Esophagus muscularis mucosa (tissue), 4 donors: Measurements from ENCODE around the gene ANTXR1. TPM values are rescaled to one million over a fixed set of nuclear protein-coding genes. Genes with fewer than 3 reads are reported as not detected.

Experiments
- DNase-seq: peaks from one replicate; pipeline ENCODE4 v3.0.0-alpha.2; 2017; ENCODE audit errors: extremely low spot score
- H3K27ac ChIP-seq, 4 donors: fragments of 200-600 bp; sonication (generic); replicated peaks in 1 of 4; 1 replicate in 3 of 4; 2 replicates in 1 of 4; pipeline ENCODE4 v1.5.1; 2016 to 2019; ENCODE audit warnings: mild to moderate bottlenecking in 1 of 4
- H3K27me3 ChIP-seq, 4 donors: fragments of 200-600 bp; sonication (generic); one replicate each; pipeline versions ENCODE4 v1.5.1 to v1.6.0; 2016 to 2019
- H3K36me3 ChIP-seq, 4 donors: fragments of 200-600 bp; sonication (generic); one replicate each; pipeline ENCODE4 v1.5.1; 2016 to 2019
- H3K4me1 ChIP-seq, 4 donors: fragments of 200-600 bp; sonication (generic); one replicate each; pipeline ENCODE4 v1.5.1; 2016 to 2019
- H3K4me3 ChIP-seq, 4 donors: fragments of 200-600 bp; sonication (generic); 1 replicate in 2 of 4; 2 replicates in 2 of 4; pipeline ENCODE4 v1.5.1; 2016 to 2019; ENCODE audit warnings: mild to moderate bottlenecking in 4 of 4, moderate library complexity in 1 of 4
- H3K9me3 ChIP-seq, 4 donors: fragments of 200-600 bp; sonication (generic); 1 replicate in 3 of 4; 2 replicates in 1 of 4; pipeline ENCODE4 v1.5.1; 2016 to 2019
- EP300 ChIP-seq: sonication (generic); formaldehyde crosslinking; IDR thresholded peaks from one replicate; pipeline ENCODE4 v1.6.1; 2017; ENCODE audit warnings: antibody characterized with exemption
- POLR2A ChIP-seq: fragments of 450-650 bp; IDR thresholded peaks from one replicate; pipeline ENCODE4 v1.6.1; 2017; ENCODE audit warnings: antibody characterized with exemption, moderate library complexity, mild to moderate bottlenecking, low read depth
- POLR2AphosphoS5 ChIP-seq, 2 donors: sonication (generic); formaldehyde crosslinking; IDR thresholded peaks; one replicate each; pipeline ENCODE4 v1.6.1; 2017; ENCODE audit warnings: antibody characterized with exemption in 2 of 2
- WGBS: methylation state at CpG from one replicate; pipeline ENCODE4 v1.1.5; 2018; 5-methylcytosine and 5-hydroxymethylcytosine counted together
- intact Hi-C: fragments of 100-400 bp; cut with DNase I; formaldehyde crosslinking; loops from one replicate; pipeline ENCODE4 v1.15.1; 2023
- total RNA-seq, 4 donors: library from RNA; depleted of rRNA; stranded (reverse); fragments of >200 nt; gene quantifications; one replicate each; pipeline versions ENCODE4 v1.1.0 to v1.2.1, GENCODE V29; 2016
- TF ChIP-seq, protein P1 (sequence below), 3 experiments: fragments of 200-600 bp in 2 of 3; fragments of 450-650 bp in 1 of 3; sonication (generic) in 2 of 3; IDR thresholded peaks; one replicate each; pipeline ENCODE4 v1.5.1; 2017 to 2019; ENCODE audit warnings: antibody characterized with exemption in 3 of 3, mild to moderate bottlenecking in 2 of 3, moderate library complexity in 1 of 3

ANTXR1 gene
- total RNA-seq, 4 donors from 2014 or later: 74.6 to 115 (median 92.1) TPM

DNA sequence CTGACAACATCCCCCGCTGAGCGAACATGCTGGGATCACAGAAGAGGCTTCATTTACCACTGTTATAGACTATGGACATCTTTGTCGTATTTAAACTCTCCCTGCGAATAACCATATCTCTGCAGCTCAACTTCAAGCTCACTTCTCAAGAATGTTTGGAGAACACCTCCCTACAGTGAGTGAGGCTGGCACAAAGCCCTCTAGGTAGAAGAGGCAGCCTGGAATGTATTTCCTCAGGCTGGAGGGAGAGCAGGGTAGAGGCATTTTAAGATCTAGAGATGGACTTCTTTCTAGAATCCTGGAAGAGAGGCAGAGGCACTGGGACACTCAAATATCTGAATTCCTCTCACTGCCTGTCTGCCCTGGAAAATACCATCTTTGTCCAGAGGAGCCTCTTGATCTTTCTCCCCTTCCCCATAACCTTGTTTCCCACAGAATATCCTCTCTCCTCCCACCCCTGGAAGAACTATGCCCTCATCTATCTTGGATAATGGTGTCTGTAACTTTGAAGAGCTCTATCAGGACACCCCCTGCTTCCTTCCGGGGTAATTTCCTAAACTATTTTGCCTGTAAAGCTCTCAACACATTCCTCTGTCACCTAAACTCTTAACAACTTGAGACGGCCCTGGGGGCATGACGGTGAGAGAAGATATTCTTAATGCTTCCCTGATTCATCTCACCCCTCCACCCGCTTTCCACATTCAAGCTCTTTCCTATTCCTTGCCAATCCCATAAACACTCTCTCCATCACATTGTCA is 2.4 kb upstream of the ANTXR1 start:
- H3K9me3 ChIP-seq: no peaks in the 10 kb centered on the region
- intact Hi-C loops: loop anchor here (5.0 kb wide), 2 partner anchors 68 to 427 kb away; partner anchors contain the start of gene NFU1
- WGBS: 59% methylated on average over 8 of the region's 8 CpGs
- no peaks in the 10 kb centered on the region for H3K36me3 ChIP-seq
- peaks cover 14 to 39% (median 28%) of the 10 kb centered on the region in 4 donors for H3K4me1 ChIP-seq
- no peak for TF ChIP-seq POLR2AphosphoS5 (IDR thresholded peaks at IDR 0.05)
- TF ChIP-seq POLR2A: no peak
- TF ChIP-seq EP300: no peak
- TF ChIP-seq, protein P1, sequence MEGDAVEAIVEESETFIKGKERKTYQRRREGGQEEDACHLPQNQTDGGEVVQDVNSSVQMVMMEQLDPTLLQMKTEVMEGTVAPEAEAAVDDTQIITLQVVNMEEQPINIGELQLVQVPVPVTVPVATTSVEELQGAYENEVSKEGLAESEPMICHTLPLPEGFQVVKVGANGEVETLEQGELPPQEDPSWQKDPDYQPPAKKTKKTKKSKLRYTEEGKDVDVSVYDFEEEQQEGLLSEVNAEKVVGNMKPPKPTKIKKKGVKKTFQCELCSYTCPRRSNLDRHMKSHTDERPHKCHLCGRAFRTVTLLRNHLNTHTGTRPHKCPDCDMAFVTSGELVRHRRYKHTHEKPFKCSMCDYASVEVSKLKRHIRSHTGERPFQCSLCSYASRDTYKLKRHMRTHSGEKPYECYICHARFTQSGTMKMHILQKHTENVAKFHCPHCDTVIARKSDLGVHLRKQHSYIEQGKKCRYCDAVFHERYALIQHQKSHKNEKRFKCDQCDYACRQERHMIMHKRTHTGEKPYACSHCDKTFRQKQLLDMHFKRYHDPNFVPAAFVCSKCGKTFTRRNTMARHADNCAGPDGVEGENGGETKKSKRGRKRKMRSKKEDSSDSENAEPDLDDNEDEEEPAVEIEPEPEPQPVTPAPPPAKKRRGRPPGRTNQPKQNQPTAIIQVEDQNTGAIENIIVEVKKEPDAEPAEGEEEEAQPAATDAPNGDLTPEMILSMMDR (IDR thresholded peaks at IDR 0.05): no peak
- H3K4me3 ChIP-seq: no peak overlapping the region
- DNase-seq: no peak
- no peaks in the 10 kb centered on the region for H3K27me3 ChIP-seq
- no peak overlapping the region for H3K27ac ChIP-seq

DNA sequence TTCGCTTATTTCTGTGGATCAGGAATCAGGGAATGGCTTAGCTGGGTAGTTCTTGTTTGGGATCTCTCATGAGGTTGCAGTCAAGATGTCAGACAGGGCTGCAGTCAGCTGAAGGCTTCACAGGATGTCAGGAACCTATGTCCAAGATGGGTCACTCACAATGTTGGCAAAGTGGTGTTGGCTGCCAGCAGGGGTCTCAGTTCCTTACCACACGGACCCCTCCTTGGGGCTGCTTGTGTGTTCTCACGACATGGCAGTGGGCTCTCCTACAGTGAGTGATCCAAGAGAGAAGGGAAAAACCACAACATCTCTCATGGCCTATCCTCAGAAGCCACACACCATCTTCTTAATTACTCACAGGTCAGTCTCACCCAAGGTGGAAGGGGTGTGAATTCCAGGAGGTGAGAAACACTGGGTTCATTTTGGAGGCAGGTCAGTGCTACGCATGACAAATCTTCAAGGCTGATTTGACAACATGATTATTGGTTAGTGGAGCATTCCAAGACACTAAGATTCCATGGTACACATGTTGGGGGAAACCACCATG is 1.3 kb upstream of the ANTXR1 start:
- Histone ChIP-seq H3K9me3 (no peaks in the 10 kb centered on the region), H3K36me3 (no peaks in the 10 kb centered on the region), H3K27me3 (no peaks in the 10 kb centered on the region), H3K4me1 (peaks cover 14 to 47% (median 38%) of the 10 kb centered on the region in 4 donors), H3K4me3 (no peak overlapping the region), H3K27ac (no peak overlapping the region)
- WGBS: 73% methylated on average over 4 of the region's 4 CpGs
- intact Hi-C loops: loop anchor here (1.0 to 5.0 kb wide), 3 partner anchors 69 to 426 kb away; partner anchors contain the start of gene NFU1
- DNase-seq: no peak
- no peak for TF ChIP-seq POLR2A
- TF ChIP-seq EP300: no peak
- TF ChIP-seq, protein P1 (IDR thresholded peaks at IDR 0.05): no peak
- no peak for TF ChIP-seq POLR2AphosphoS5 (IDR thresholded peaks at IDR 0.05)

DNA sequence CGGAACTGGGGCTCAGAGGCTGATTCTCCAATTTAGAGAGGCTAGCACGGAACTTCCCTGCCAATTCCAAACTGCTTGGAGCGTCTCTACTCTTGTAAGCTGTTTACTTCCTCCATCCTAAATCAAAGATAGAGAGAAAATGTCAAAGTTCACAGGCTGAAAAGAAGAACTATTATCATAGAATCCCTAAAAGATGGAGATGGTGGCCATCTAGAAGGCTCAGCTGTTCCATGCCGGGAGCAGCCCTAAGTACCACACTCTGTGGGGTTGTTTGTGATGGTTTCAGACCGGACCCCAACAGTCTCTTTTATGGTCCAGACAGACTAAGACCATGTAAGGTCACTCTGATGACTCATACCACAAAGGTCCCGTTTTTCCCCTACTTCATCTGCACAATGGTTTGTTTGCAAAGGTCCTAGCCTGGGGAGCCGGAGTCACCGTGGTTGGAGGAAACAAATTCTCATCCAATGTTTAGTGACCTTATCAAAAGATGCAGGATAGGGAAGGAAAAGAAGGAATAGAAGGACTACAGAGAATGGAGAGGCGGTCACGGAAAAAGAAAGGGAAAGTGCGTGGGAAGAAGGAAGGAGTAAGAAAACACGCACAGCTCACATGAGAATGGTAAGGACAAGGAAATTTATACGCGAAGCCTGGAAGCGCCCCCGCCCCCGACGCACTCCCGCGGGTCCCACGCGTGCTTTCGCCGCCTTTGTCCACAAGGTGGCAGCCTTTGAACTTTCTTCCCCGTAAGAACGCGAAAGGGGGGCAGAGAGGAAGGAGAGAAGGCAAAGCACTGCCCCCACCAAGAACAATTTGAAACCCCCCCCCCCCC is 453 bp upstream of the ANTXR1 start:
- TF ChIP-seq, protein P1 (IDR thresholded peaks at IDR 0.05): peak; percentile 83 to 90 (median 86)
- TF ChIP-seq POLR2A: no peak
- WGBS: 13% methylated on average over 27 of the region's 27 CpGs
- intact Hi-C loops: loop anchor here (1.0 to 5.0 kb wide), 3 partner anchors 70 to 425 kb away; partner anchors contain the start of gene NFU1
- DNase-seq: no peak
- no peaks in the 10 kb centered on the region for H3K9me3 ChIP-seq
- H3K4me3 ChIP-seq: peak overlapping the region; percentile 80 to 94 (median 90)
- H3K4me1 ChIP-seq: peaks cover 18 to 50% (median 47%) of the 10 kb centered on the region in 4 donors
- H3K27me3 ChIP-seq: no peaks in the 10 kb centered on the region
- H3K27ac ChIP-seq: peak overlapping the region; percentile 91 to 93 (median 92)
- H3K36me3 ChIP-seq: no peaks in the 10 kb centered on the region

DNA sequence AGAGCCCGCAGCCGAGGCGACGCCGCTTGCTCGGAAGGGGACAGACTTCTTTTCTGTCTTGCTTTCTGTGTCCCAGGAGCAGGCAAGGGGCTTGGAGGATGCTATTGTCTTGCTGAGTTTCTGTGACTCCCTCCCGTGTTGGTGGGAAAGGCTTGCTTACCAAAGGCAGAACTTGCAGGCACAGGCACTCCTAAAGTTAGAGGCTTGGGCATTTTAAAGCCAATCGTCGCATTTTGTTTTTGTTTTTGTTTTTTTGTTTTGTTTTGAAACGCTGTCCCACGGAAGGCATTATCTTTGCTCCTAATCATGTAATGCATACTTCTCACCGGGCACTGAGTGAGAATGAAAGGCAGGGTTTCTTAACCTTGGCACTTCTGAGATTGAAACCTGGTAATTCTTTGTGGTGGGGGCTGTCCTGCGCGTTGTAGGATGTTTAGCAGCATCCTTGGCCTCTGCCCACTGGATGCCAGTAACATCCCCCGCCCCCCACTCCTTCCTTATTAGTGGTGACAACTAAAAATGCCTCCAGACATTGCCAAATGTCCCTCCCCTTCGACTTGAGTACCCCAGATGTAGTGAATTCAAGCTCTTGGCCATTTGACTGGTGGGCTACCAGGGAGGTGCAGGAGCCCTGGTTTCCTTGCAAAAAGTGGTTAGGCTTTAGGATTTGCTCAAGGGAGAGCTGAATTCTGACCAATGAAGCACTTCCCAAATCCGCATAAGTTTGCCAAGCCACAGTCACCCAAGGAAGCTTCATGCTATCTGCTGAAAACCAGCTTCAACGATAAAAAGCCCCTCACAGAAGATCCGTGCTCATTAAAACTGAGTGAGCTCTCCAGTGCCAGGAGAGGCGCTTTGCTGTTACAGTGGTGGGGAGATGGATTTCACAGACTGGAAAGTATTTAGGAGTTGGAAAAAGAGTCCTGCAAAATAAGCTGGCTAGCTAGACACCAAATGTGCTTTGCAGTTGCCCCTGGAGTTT is 1.2 kb downstream of the ANTXR1 start:
- intact Hi-C loops: loop anchor here (5.0 kb wide), 2 partner anchors 72 to 423 kb away; partner anchors contain the start of gene NFU1
- DNase-seq: no peak

More for the DNA sequence above, 1.2 kb downstream of the ANTXR1 start:
- Histone ChIP-seq H3K4me1 (peaks cover 30 to 66% (median 62%) of the 10 kb centered on the region in 4 donors), H3K9me3 (no peaks in the 10 kb centered on the region), H3K4me3 (peak overlapping the region; percentile 80 to 94 (median 90)), H3K27me3 (no peaks in the 10 kb centered on the region), H3K27ac (peak overlapping the region; percentile 91 to 93 (median 92)), H3K36me3 (no peaks in the 10 kb centered on the region)
- TF ChIP-seq, protein P1 (IDR thresholded peaks at IDR 0.05): peak in 1 of 3 experiments; percentile 38
- TF ChIP-seq POLR2AphosphoS5 (IDR thresholded peaks at IDR 0.05): no peak
- 2% methylated on average over 12 of the region's 20 CpGs for WGBS
